ENCODE results near the gene SLC26A5. TPM values are rescaled to one million over a fixed set of nuclear protein-coding genes. Genes with fewer than 3 reads are reported as not detected.

Gene SLC26A5
- total and polyA plus RNA-seq, 10 of the 15 experiments (the other 5 are each of a cell fraction or from before 2014, with no cell fraction given) = 0.03 TPM; not detected in 9

- CTCF ChIA-PET = no interaction called here
- no peaks in the 10 kb centered on the region for H3K79me2 ChIP-seq (ENCODE audit: control insufficient read depth, insufficient read depth, low read length)
- H2AFZ ChIP-seq (ENCODE audit: control insufficient read depth, low read depth, low read length) = no peak overlapping the region
- H3K9me3 ChIP-seq (replicated peaks; ENCODE audit: control insufficient read depth, insufficient read depth, low read length) = no peaks in the 10 kb centered on the region
- POLR2A ChIA-PET = no interaction called here
- H4K20me1 ChIP-seq (ENCODE audit: control insufficient read depth, insufficient read depth) = no peaks in the 10 kb centered on the region
- H3K4me3 ChIP-seq = no peak overlapping the region
- DNase-seq (ENCODE audit: low read depth, low spot score) (no peak), ATAC-seq (no peak), FAIRE-seq (no peak)
- TF ChIP-seq IKZF2 (IDR thresholded peaks at IDR 0.05) = no peak
- TF ChIP-seq SP1 (IDR thresholded peaks at IDR 0.05; ENCODE audit: low read depth, low read length) = no peak
- TF ChIP-seq PKNOX1 (IDR thresholded peaks at IDR 0.05) = no peak
- TF ChIP-seq LARP7 (IDR thresholded peaks at IDR 0.05) = no peak
- TF ChIP-seq CHD2 (IDR thresholded peaks at IDR 0.05; ENCODE audit: borderline replicate concordance, low read depth, low read length) = no peak
- TF ChIP-seq TBL1XR1 (IDR thresholded peaks at IDR 0.05; ENCODE audit: low read depth, low read length) = no peak
- TF ChIP-seq USF2 (IDR thresholded peaks at IDR 0.05; ENCODE audit: borderline replicate concordance, low read depth, low read length) = no peak
- TF ChIP-seq CUX1 (IDR thresholded peaks at IDR 0.05; ENCODE audit: insufficient replicate concordance, low read depth, low read length) = no peak
- TF ChIP-seq EED (IDR thresholded peaks at IDR 0.05; ENCODE audit: low read depth) = no peak
- TF ChIP-seq EGR1 (IDR thresholded peaks at IDR 0.05; ENCODE audit: borderline replicate concordance in 1 of 2, low read depth in 2 of 2, low read length in 2 of 2) = no peak
- no peak for TF ChIP-seq KAT2A (conservative IDR thresholded peaks at IDR 0.05; ENCODE audit: control insufficient read depth, low read depth, low read length)
- TF ChIP-seq HCFC1 (IDR thresholded peaks at IDR 0.05; ENCODE audit: low read length) = no peak
- WGBS (ENCODE audit: insufficient coverage, insufficient replicate concordance, low lambda C conversion rate, missing lambda C conversion rate) = 57% methylated on average over 6 of the region's 6 CpGs
- H3K27ac ChIP-seq (ENCODE audit: control insufficient read depth, insufficient read depth) = no peak overlapping the region
- no peak overlapping the region for H3K9ac ChIP-seq (ENCODE audit: control insufficient read depth, insufficient read depth, low read length)
- RAD21 ChIA-PET (ENCODE audit: unreplicated experiment) = no interaction called here
- no peaks in the 10 kb centered on the region; a peak in 1 of 4 replicates for H3K27me3 ChIP-seq (replicated peaks in 1 of 2; ENCODE audit: control insufficient read depth in 2 of 2, insufficient read depth in 2 of 2, low read length in 1 of 2)
- in situ Hi-C loops (cut with MboI) = no loop called here
- H3K36me3 ChIP-seq (ENCODE audit: control insufficient read depth in 2 of 2, insufficient read depth in 2 of 2, low read length in 1 of 2) = no peaks in the 10 kb centered on the region; a peak in 1 of 4 replicates
- SMC1A ChIA-PET (ENCODE audit: uncharacterized antibody, unreplicated experiment) = no interaction called here
- no peaks in the 10 kb centered on the region for H3K4me1 ChIP-seq (ENCODE audit: control insufficient read depth, insufficient read depth, low read length)
- no TSS peak for BruUV-seq (replicated peaks)
- H3K4me2 ChIP-seq (ENCODE audit: control insufficient read depth, insufficient read depth) = no peak overlapping the region
- intact Hi-C loops (cut with micrococcal nuclease; ENCODE audit: unreplicated experiment) = no loop called here
These were observed 72.0 kb downstream of the SLC26A5 start for GRCh38 chr7:103373866-103374643.

Measured in GM12878 (cell line).